Esophagus muscularis mucosa (tissue), 4 donors: ENCODE data around the gene ASB15. TPM values are rescaled to one million over a fixed set of nuclear protein-coding genes. Genes with fewer than 3 reads are reported as not detected.

Source experiments
- DNase-seq: peaks from one replicate; pipeline ENCODE4 v3.0.0-alpha.2; 2017; ENCODE audit errors: extremely low spot score
- H3K27ac ChIP-seq, 4 donors: fragments of 200-600 bp; sonication (generic); replicated peaks in 1 of 4; 1 replicate in 3 of 4; 2 replicates in 1 of 4; pipeline ENCODE4 v1.5.1; 2016 to 2019; ENCODE audit warnings: mild to moderate bottlenecking in 1 of 4
- H3K27me3 ChIP-seq, 4 donors: fragments of 200-600 bp; sonication (generic); one replicate each; pipeline versions ENCODE4 v1.5.1 to v1.6.0; 2016 to 2019
- H3K36me3 ChIP-seq, 4 donors: fragments of 200-600 bp; sonication (generic); one replicate each; pipeline ENCODE4 v1.5.1; 2016 to 2019
- H3K4me1 ChIP-seq, 4 donors: fragments of 200-600 bp; sonication (generic); one replicate each; pipeline ENCODE4 v1.5.1; 2016 to 2019
- H3K4me3 ChIP-seq, 4 donors: fragments of 200-600 bp; sonication (generic); 1 replicate in 2 of 4; 2 replicates in 2 of 4; pipeline ENCODE4 v1.5.1; 2016 to 2019; ENCODE audit warnings: mild to moderate bottlenecking in 4 of 4, moderate library complexity in 1 of 4
- H3K9me3 ChIP-seq, 4 donors: fragments of 200-600 bp; sonication (generic); 1 replicate in 3 of 4; 2 replicates in 1 of 4; pipeline ENCODE4 v1.5.1; 2016 to 2019
- EP300 ChIP-seq: sonication (generic); formaldehyde crosslinking; IDR thresholded peaks from one replicate; pipeline ENCODE4 v1.6.1; 2017; ENCODE audit warnings: antibody characterized with exemption
- POLR2A ChIP-seq: fragments of 450-650 bp; IDR thresholded peaks from one replicate; pipeline ENCODE4 v1.6.1; 2017; ENCODE audit warnings: antibody characterized with exemption, moderate library complexity, mild to moderate bottlenecking, low read depth
- POLR2AphosphoS5 ChIP-seq, 2 donors: sonication (generic); formaldehyde crosslinking; IDR thresholded peaks; one replicate each; pipeline ENCODE4 v1.6.1; 2017; ENCODE audit warnings: antibody characterized with exemption in 2 of 2
- WGBS: methylation state at CpG from one replicate; pipeline ENCODE4 v1.1.5; 2018; 5-methylcytosine and 5-hydroxymethylcytosine counted together
- intact Hi-C: fragments of 100-400 bp; cut with DNase I; formaldehyde crosslinking; loops from one replicate; pipeline ENCODE4 v1.15.1; 2023
- total RNA-seq, 4 donors: library from RNA; depleted of rRNA; stranded (reverse); fragments of >200 nt; gene quantifications; one replicate each; pipeline versions ENCODE4 v1.1.0 to v1.2.1, GENCODE V29; 2016
- TF ChIP-seq, protein P1 (sequence below), 3 experiments: fragments of 200-600 bp in 2 of 3; fragments of 450-650 bp in 1 of 3; sonication (generic) in 2 of 3; IDR thresholded peaks; one replicate each; pipeline ENCODE4 v1.5.1; 2017 to 2019; ENCODE audit warnings: antibody characterized with exemption in 3 of 3, mild to moderate bottlenecking in 2 of 3, moderate library complexity in 1 of 3

ASB15 gene
- total RNA-seq, 4 donors from 2014 or later: not detected

DNA sequence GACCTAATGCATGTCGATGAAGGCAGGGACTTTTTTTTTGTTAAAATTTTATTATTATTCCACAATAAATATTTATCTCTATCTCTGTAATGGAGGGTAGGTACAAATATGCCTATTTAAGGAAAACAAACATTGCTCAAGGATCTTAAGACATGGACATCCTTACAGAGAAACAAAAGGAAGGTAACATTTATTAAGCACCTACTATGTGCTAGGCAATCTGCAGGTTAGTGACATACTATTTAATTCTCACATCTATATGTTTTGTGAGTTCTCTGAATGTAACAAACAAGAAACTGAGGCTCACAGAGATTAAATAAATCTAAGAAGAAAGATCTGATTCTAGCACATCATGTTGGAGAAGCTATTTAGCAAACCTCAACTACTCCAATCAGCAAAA is 86.1 kb downstream of the ASB15 start:
- intact Hi-C loops: no loop called here
- no peak for DNase-seq
- 88% methylated on average over 1 of the region's 1 CpG for WGBS
- Histone ChIP-seq H3K27ac (no peak overlapping the region), H3K4me3 (no peak overlapping the region), H3K9me3 (no peaks in the 10 kb centered on the region), H3K36me3 (peaks cover 15 to 67% (median 31%) of the 10 kb centered on the region in 4 donors), H3K27me3 (no peaks in the 10 kb centered on the region), H3K4me1 (peaks cover 0 to 8% (median 0%) of the 10 kb centered on the region in 4 donors)
- TF ChIP-seq POLR2AphosphoS5 (IDR thresholded peaks at IDR 0.05) (no peak), EP300 (no peak), POLR2A (no peak)
- TF ChIP-seq, protein P1, sequence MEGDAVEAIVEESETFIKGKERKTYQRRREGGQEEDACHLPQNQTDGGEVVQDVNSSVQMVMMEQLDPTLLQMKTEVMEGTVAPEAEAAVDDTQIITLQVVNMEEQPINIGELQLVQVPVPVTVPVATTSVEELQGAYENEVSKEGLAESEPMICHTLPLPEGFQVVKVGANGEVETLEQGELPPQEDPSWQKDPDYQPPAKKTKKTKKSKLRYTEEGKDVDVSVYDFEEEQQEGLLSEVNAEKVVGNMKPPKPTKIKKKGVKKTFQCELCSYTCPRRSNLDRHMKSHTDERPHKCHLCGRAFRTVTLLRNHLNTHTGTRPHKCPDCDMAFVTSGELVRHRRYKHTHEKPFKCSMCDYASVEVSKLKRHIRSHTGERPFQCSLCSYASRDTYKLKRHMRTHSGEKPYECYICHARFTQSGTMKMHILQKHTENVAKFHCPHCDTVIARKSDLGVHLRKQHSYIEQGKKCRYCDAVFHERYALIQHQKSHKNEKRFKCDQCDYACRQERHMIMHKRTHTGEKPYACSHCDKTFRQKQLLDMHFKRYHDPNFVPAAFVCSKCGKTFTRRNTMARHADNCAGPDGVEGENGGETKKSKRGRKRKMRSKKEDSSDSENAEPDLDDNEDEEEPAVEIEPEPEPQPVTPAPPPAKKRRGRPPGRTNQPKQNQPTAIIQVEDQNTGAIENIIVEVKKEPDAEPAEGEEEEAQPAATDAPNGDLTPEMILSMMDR (IDR thresholded peaks at IDR 0.05): no peak

Other genes with a start within 250 kb of the ASB15 start
- gene IQUB, start 67.2 kb upstream of the ASB15 start, total RNA-seq: 10 to 100 TPM in 1 of 4 donors, 1 to 10 TPM in 2, under 1 TPM in 1; 0.83 to 13.3 (median 6.7) TPM
- gene NDUFA5, start 44.0 kb upstream of the ASB15 start, total RNA-seq: 100 to 1,000 TPM in 1 of 4 donors, 10 to 100 TPM in 3; 70.7 to 109 (median 79.7) TPM
- gene LMOD2, start 54.0 kb downstream of the ASB15 start, total RNA-seq: not detected
- gene WASL, start 147.2 kb downstream of the ASB15 start, total RNA-seq: 10 to 100 TPM; 36.0 to 51.5 (median 38.5) TPM
- gene HYAL4, start 243.3 kb downstream of the ASB15 start, total RNA-seq: not detected